ENCODE results near the gene PLA2G1B.

DNA sequence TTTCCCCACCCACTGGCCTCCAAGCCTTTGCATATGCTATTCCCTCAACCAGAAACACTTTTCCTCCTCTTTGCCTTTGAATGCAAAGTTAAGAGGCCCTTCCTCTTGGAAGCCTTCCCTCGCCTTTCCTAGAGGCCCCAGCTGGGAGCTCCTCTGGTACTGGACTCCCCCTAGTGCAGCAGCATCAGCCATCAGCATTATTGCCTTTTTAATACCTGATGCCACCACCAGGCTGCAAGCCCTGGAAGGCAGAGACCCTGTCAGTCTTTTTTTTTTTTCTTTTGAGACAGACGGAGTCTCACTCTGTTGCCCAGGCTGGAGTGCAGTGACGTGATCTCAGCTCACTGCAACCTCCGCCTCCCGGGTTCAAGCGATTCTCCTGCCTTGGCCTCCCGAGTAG lies 19.1 kb upstream of the PLA2G1B start:
- TF ChIP-seq CTCF (IDR thresholded peaks at IDR 0.05) (no peak), POLR2A (IDR thresholded peaks at IDR 0.05; ENCODE audit: low read depth) (no peak), POLR2AphosphoS5 (IDR thresholded peaks at IDR 0.05) (no peak), EP300 (IDR thresholded peaks at IDR 0.05) (no peak)
